GM18508 (cell line): ENCODE results near the gene NGFR.

Source experiments
- ATAC-seq: cut with Tn5 transposase; IDR thresholded peaks from one replicate; pipeline ENCODE4 v1.9.1; 2021; ENCODE audit warnings: moderate number of reproducible peaks; ENCODE audit not compliant: insufficient read depth, unreplicated experiment

NGFR gene

DNA sequence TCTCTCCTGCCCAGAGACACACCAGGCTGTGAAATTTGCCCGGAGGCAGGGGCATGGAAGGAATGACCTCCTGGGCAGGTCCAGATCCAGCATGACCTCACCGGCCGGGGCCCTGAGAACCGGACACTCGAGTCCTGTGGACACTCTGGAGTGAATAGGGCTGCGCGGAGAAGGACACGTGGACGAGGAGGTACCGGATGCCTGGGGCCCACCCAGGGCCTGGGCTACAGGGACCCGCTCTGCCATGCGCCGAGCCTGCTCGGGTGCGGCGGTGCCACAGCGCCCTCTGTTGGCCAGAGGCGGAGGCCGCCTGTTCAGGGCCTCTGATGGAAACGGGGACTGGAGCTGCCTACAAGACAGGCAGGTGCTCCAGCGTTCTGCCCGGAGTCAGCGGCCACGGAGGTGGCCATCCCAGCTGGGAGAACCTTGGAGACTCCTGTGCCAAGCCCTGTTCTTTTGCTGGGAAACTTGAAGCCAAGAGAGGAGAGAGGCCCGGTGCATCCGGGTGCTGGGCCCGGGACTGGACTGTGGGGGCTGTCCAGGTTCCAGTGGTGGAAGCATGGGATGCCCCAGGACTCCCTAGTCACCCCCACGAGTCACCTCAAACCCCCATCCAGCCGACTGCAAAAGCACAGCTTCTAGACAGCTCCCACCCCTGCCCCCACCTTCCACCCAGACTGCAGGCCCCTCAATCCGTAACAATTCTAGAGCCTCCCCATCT, 61.3 kb downstream of the NGFR start:
- no peak for ATAC-seq

DNA sequence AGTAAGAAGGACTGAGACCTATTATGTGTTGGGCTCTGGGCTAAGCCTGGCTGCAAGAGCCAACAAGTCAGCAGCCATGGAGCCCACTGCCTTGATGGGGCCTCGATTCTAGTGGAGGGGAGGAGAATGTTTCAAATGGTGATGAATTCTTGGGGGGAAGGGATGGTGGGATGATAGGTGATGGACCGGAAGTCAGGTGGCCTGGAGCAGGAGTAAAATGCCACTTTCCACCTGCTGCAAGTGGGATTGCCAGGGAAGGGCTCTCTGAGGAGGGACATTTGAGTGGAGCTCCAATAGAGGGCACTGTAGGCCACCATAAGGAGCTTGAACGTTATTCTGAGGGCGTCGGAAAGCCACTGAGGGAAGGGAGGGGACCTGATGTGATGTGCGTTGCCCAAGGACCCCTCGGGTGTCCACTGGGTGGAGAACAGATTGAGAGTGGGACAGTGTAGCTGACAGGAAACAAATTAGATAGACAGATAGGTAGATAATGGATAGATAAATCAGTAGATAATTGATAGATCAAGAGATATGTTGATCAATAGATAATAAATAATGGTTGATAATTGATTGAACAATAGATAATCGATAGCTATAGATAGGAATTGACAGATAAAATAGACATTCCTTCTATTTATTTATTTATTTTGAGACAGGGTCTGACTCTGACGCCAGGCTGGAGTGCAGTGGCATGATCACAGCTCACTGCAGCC, 62.4 kb downstream of the NGFR start:
- ATAC-seq: no peak
